HG03159 (cell line): ENCODE results near the gene GLT8D2.

ENCODE experiments used
- ATAC-seq: cut with Tn5 transposase; IDR thresholded peaks from one replicate; pipeline ENCODE4 v1.9.1; 2021; ENCODE audit warnings: mild to moderate bottlenecking, moderate library complexity; ENCODE audit not compliant: unreplicated experiment

Gene GLT8D2

DNA sequence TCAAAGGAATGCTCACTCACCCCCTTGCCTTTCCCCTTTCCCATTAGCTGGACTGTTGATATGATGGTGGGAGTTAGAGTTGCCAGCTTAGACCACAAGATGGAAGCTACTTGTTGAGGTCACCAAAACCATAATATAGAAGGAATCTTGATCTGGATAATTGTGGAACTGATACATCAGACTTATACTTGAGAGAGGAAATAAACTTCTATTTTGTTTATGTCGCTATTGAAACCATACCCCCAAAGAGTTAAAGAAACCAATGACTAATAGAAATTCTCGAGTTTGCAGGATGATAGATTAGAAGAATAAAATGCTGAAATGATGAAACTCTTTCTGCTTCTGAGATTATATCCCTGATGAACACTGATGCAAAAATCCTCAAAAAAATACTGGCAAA is 46.4 kb downstream of the GLT8D2 start:
- ATAC-seq = no peak

DNA sequence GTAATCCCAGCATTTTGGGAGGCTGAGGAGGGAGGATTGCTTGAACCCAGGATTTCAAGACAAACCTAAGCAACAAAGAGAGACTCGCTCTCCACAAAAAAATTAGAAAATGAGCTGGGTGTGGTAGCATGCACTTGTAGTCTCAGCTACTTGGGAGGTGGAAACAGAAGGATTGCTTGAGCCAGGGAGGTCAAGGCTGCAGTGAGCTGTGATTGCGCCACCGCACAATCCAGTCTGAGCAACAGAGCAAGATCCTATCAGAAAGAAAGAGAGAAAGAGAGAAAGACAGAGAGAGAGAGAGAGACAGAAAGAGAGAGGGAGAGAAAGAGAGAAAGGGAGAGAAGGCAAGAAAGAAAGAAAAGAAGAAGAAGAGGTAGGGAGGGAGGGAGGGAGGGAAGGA is 47.3 kb downstream of the GLT8D2 start:
- no peak for ATAC-seq

DNA sequence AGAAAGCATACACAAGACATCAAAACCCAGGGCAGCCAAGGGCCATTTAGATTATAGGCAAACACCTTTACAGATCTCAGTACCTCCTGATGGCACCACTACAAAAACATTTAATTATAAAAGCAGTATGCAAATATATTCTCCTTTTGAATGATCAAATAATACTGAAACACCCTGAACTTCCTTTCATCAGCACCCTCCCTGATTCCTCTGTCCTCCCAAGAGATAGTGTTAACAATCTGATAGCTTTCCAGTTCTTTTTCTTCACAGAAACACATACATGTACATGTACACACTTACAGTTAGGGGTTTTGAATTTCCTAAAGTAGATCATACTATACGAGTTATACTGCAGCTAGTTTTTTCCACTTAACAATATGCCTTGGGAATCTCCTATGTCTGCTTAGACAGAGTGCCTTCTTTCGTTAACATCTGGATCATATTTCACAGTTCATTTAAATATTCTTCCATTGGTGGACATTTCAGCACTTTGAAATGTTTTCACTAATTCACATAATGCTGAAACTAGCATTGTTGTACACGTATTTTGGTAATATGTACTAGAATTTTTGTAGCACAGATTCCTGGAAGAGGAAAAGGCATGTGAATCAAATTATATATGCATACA is 49.1 kb downstream of the GLT8D2 start:
- ATAC-seq = no peak

DNA sequence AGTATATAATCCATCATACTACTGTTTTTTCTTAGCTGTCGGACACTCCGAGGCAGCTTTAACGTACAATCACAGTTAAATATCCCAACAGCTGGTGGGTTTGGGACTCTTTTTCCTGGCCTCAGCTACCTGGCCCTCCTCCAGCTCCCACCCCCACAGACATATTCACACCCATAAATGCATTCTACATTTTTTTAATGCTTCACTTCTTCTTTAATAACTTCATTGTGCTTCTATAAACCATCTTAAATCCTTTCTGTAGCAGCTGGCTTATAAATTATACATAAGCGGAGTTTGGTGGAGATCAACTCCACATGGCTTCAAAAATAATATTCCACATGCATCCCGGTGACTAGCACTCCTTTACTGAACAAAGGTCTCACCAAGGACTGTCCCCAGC is 51.0 kb downstream of the GLT8D2 start:
- ATAC-seq = no peak

DNA sequence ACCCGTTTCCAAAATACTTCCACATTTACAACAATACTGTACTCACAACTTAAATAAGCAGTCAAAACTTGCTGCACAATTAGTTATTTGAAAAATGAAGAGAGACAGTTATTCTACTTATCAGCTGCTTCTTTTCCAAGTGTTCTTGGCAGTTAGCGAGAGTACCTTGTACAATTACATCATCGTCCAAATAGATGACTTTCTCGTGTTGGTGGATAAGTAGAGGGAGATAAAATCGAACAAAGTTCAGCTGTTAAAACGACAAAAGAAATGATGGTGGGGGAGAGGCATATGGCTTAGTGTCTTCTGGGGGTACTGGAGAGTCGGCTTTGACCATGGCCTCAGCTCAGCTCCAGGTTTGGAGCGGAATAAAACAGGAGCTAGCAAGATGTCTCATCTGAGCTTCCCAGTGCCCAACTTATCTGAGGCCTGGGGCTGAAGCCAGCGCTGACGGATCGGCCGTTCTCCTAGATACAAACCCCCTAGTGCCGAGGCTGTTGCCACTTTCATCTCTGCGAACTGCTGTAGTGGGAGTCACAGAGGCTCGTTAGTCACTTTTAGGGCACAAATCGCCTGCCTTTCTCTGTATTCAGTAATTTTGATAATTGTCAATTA is 52.6 kb downstream of the GLT8D2 start:
- no peak for ATAC-seq

DNA sequence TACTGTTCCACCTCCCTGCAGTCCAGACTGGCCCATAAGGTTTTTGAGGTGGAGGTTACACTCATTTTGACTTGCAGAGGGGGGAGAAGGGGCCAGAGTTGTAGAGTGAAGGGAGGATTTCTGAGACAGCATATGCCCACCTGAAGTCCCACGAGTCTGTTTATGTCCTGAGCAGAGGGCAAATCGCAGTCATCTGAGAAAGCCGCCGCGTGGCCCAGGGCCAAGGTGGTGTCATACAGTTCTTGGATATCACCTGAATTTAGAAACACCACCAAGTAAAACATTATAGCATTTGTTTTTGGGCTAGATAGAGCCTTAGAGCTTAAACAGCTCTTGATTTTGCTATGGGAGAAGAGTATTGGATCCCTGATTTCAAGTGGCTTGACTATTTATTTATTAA is 53.4 kb downstream of the GLT8D2 start:
- no peak for ATAC-seq

DNA sequence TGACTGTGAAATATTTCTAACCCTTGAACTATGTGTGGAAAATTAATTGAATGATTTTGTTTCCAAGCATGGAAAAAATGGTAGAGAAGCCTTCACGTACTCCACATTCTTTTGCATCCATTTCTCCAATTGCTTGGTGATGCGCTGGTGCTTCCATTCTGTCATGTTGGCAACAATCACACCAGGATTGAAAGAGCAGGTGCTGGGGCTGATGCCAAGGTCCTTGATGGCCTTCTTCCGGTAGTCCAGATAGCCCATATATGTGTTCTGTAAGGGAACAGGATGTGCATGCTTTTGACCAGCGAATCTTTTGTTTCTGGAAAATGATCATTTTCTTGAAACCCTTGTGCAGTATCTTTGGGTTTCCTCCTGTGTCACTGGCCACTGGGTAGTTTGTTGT is 55.8 kb downstream of the GLT8D2 start:
- ATAC-seq = no peak

DNA sequence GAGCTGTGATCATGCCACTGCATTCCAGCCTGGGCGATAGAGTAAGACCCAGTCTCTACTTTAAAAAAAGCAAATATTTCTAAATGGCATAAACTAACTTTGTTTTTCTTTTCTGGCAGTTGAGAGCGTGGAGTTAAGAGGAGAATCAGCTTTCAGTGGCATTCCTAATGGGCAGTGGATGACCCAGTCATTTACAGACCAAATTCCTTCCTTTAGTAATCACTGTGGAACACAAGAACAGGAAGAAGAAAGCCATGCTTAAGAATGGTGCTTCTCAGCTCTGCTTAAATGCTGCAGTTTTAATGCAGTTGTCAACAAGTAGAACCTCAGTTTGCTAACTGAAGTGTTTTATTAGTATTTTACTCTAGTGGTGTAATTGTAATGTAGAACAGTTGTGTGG is 63.2 kb downstream of the GLT8D2 start:
- ATAC-seq = no peak

DNA sequence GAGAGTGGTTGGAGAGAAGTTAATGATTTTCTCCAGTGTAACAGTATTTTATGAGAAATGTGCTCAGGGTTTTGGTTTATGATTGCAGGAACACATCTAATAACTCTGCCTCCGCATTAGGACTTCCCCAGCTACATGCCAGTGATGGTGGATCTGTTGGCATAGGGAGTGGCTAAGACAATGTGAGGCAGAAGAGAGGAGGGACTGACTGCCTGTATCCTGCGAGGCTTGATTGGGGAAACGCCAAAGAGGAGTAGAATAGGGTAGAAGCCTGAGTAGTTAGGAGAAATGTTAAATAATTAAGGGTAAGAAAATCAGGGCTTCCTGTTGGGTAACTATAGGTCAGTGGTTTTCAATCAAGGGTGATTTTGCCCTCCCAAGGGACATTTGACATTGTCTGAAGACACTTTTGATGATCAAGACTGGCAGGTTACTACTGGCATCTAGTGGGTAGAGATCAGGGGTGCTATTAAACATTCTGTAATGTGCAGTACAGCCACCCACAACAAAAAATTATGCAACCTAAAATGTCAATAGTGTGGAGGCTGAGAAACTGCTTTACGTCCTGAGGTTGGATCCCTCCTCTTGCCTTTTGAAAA is 71.5 kb downstream of the GLT8D2 start:
- no peak for ATAC-seq

DNA sequence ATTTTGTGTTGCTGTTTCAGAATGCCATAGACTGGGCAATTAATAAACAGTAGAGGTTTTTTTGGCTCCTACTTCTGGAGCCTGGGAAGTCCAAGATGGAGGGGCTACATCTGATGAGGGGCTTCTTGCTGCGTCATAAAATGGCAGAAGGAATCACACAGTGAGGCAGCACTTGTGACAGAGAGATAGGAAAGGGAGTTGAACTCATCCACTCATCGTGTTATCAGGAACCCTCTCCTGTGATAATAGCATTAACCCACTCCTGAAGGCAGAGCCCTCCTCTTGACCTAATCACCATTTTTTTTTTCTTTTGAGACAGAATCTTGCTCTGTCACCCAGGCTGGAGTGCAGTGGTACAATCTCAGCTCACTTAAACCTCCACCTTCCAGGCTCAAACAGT is 74.6 kb downstream of the GLT8D2 start:
- no peak for ATAC-seq

DNA sequence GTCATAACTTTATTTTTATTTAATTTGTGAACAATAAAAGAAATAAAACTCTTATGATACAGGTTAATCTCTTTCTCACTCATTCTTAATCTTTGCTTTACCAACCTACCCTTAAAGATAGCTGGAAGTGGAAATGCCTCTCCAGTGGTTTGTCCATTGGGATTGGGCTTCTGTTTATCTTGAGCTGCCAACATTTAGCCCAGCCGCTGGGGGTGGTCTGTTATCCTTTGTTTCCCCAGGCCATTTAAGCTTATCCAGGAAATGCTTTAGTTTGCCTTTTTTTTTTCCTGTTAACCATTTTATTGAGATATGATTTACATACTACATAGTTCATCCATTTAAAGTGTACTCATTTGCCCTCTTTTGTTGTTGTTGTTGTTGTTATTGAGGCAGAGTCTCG is 76.1 kb downstream of the GLT8D2 start:
- no peak for ATAC-seq

DNA sequence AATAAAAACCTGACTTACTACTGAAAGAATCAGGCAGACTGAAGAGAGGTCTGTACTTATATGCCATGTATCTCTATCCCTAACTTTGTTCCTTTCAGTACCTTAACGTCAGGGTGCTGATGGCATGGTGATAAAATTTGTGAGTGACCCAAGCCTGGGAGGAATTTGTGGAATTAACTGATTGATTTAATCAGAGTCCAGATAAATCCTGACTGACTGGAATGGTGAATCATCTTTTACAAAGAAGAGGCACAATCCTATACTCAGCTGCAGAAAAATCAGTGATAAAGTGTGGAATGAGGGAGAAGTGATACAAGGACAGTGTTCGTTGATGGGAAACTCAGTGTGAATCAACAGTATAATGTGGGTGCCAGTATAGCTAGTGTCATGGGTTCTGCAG is 80.6 kb downstream of the GLT8D2 start:
- no peak for ATAC-seq

DNA sequence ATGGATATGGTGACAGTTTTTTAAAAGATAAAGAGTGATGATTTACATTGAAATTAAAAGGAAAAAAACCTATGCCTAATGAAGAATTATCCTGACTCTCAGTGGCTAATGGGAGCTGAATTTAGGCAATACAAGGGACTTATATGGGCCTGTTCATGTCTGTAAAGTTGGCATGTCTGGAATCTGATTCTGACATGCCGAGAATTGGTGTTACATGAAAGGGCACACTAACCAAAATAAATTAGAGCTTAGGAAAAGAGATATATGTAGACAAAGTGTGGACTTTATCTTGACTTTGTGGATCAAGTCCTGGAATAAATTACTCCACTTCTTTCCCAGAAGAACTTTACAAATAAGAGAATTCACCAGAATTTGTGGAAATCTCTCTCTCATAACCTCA is 83.3 kb downstream of the GLT8D2 start:
- ATAC-seq = no peak

DNA sequence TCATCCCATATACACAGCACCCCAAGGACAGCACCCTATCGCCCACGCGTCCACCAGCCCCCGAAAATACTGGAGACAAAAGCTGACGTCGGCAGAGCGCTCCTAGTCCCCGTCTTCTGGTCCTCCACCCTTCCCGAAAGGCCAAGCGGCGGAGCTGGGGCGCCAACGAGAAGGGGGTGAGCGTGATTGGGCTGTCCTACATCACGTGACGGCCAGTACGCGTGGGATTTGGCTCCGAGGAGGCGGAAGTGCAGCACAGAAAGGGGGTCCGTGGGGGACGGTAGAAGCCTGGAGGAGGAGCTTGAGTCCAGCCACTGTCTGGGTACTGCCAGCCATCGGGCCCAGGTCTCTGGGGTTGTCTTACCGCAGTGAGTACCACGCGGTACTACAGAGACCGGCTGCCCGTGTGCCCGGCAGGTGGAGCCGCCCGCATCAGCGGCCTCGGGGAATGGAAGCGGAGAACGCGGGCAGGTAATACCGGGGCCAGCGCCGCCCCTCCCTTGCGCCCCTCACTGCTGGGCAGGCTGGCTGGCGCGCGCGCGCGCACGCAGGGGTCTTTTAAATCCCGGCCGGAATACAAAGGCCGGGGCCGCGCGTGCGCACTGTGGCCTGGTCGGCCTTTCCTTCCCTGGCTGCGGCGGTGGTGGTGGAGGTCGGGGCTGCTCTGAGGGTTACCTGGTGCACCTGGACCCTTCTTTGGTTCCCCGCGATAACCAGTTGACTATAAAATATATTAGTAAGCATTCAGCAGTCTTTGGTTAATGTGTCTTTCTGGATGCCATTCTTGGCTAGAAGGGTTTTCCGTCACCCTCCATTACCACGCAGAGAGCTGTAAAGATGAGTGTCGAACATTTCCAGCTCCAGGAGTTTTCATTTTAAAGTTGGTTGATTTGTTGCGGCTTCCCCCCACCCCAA is 84.1 kb downstream of the GLT8D2 start, which contains the start of gene TDG:
Gene TDG (plus strand): TSS at position 283 of the 915 bp plus-strand sequence. CDS start 166 bp downstream, at position 449.
- ATAC-seq = peak; percentile 91

DNA sequence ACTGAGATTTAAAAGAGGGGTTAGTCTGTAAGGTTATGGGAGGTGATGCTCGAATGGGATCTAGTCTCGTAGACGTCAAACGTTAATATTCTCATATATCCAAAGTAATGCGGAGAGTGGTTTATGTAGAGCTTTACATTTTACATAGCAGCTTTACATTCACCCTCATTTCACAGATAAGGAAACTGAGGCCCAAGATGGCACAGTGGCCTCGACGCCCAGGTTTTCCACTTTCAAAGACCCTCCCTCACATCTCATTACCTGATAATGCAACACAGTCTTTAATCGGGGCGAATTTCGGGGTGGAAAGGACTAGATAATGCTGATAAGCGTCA is 84.8 kb downstream of the GLT8D2 start:
- peak; percentile 3 for ATAC-seq

DNA sequence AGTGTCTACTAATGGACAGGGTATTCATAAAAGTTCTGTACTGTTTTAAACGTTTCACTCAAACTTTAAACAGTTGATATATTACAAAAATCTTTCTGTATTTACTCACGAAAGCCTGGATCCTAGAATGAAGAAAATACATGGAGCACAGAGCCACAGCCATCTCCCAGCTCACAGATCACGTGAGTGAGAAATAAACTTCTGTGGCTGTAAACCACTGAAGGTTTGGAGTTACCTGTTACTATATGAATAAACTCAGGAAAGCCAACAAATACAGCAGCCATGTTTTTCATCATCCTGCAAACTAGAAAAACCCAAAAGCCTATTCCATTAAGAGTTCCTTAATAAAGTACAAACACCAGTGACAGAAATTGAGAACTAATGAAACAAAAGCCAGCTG is 85.2 kb downstream of the GLT8D2 start:
- no peak for ATAC-seq

DNA sequence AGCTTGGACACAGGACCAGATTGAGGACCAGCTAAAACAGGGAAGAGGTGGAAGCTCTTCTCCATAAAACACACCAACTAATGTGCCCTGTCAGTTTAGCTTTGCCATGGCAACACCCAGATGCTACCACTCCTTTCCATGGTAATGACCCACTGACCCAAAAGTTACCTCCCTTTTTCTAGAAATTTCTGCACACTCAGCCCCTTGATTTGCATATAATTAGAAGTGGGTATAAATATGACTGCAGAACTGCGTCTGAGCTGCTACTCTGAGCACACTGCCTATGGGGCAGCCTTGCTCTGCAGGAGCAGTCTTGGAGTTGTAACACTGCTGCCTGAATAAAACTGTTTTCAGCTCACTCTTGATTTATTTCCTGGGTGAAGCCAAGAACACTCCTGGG is 87.5 kb downstream of the GLT8D2 start:
- no peak for ATAC-seq

DNA sequence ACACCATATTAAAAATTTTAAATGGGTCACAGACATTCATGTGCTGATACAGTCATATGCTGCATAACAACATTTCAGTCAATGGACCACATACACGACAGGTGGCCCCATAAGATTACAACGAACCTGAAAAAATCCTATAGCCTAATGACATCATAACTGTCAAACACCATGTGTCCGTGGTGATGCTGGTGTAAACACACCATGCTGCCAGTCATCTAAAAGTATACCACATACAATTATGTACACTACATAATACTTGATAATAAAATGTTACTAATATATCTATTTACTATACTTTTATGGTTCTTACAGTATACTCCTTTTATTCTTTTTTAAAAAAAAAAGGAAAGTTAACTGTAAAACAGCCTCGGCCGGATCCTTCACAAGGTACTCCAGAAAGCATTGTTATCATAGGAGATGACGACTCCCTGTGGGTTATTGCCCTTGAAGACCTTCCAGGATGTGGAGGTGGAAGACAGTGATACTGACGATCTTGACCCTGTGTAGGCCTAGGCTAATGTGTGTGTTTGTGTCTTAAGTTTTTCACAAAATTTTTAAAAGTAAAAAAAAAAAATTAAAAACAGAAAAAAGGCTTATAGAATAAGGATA is 89.3 kb downstream of the GLT8D2 start:
- no peak for ATAC-seq

DNA sequence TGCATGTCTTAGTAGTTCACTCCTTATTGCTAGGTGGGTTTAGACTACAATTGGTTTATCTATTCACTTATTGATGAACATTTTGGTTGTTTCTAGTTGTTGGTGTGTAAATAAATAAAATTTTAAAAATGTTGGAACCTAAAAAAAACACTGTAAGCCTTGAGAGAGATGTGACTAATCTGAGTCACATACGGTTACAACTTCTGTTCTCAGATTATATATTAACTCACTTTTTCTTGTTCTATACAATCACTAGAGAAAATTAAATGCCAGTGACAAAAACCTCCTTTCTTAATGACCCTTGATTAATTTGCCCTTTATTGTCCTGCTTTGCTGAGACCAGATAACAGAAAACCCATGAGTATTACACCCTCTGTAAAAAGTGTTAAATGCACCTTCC is 91.4 kb downstream of the GLT8D2 start:
- ATAC-seq = no peak

DNA sequence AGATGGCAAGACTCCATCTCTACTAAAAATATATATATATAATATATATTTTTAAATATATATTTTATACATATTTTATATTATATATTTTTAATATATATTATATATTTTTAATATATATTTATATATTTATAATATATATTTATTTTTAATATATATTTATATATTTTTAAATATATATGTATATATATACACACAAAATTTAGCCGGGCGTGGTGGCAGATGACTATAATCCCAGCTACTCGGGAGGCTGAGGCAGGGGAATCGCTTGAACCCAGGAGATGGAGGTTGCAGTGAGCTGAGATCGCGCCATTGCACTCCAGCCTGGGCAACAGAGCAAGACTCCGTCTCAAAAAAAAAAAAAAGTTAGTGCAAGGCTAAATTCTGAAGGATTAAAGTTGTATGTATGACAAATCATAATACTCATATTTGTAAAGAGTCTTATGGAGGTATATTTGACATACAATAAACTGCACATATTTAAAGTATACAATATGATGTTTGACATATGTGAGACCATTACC is 92.1 kb downstream of the GLT8D2 start:
- ATAC-seq = no peak

DNA sequence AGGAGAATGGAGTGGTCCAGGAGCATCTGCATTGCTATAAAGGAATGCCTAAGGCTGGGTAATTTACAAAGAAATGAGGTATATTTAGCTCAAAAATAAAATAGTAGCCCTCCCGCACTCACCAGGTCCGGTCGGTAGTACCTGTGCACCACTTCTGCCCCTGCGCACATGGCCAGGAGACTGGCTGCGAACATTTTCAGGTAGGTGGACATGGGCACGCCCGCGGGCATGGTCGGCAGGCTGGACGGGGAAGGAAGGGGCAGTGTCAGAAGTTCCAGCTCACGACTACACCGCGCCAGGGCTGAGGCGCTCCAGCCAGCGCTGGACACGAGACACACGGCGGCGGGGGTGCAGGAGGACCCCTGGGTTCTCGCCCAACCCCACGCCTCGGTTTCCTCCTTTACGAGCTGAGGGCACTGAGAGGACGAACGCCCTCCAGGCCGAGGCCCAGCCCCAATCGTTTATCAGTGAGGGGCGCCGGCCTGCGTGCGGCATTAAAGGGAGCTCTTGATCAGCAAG is 93.4 kb downstream of the GLT8D2 start:
- peak; percentile 11 for ATAC-seq
